Ramos (cell line): ENCODE data around the gene IFI6.
"Not testable (repeated sequence)": the region's sequence is repeated elsewhere in the genome, so short reads cannot be mapped to it uniquely, and the experiment has no call there.

Experiments
- in situ Hi-C: fragments of 300-500 bp; cut with MboI; formaldehyde crosslinking; loops from one replicate; pipeline ENCODE4 v1.14.3; 2022; ENCODE audit warnings: low sequenced_read_pairs; ENCODE audit not compliant: unreplicated experiment

Gene IFI6

DNA sequence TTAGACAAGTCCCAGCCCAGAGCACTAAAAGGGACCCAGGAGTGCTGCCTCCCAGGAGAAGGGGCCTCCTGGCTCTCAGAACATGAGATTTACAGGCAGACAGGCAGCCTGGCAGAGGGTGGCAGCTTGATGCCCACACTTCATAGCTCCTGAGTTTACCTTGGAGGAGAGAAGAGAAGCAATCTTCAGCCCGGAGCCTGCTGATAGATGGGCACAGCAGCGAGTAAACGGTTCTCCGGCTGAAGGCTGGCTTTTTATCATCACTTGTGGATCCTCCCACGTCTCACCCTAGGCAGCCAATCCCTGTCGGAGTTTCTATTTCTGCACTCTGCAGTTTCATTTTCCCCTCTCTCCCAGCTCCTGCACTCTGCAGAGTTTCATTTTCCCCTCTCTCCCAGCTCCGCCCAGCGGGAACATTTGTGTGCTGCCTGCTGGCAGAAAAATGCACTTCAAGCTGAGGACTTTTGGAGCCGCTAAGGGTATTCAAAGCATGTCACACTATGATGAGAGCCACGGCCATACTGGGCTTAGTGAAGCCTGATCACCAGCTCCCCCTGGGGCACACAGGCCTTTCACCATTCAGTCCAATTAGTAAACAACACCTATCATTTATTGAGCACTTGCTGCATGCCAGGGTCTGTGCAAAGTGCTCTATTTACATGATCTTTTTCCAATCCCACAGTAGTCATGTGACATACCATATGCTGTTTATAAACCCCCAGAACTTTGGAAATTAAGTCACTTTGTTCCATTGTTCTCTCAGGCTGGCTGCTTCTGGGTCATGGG lies at the start of gene IFI6:
IFI6 (minus strand) TSS at position 229 of the 786 bp plus-strand sequence. CDS start 2,878 bp downstream, outside the sequence.
- in situ Hi-C loops, result loop anchor here (10.0 kb wide), 1 partner anchor 283 kb away; the partner anchor contains the start of gene XKR8

DNA sequence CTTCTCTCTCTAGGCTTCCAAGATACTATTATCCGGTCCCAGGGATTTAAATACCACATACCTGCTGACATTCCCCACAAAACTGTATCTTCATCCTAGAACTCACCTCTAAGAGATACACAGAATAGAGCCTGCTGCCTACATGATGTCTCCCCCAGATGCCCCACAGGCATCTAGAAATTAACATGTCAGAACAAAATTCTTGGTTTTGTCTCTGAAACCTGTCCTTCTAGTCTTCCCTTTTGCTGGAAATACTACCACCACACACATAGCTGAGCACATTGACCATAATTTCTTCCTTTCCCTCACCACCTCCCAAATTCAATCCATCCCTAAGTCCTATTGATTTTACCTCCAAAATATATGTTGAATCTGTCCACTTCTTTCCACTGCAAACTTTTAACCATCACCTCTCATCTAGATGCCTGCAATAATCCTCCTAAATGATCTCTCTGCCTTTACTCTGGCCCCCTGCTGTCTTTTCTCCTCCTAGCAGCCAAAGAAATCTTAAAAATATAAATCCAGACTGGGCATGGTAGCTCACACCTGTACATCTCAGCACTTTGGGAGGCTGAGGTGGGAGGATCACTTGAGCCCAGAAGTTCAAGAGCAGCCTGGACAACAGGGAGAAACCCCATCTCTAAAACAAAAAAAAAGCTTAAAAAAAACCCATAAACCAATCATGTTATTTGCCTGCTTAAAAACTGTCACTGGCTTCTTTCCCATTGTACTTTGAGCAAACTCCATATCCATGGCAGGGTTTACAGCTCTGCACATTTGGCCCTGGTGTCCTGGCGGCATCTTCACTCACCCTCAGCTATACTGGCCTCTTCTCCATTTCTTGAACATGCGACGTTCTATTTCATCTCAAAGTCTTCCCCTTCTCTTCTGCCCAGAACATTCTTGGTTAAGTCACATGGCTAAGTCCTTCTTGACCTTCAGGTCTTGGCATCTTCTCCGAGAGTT lies 47.6 kb upstream of the IFI6 start:
- in situ Hi-C loops, result no loop called here

DNA sequence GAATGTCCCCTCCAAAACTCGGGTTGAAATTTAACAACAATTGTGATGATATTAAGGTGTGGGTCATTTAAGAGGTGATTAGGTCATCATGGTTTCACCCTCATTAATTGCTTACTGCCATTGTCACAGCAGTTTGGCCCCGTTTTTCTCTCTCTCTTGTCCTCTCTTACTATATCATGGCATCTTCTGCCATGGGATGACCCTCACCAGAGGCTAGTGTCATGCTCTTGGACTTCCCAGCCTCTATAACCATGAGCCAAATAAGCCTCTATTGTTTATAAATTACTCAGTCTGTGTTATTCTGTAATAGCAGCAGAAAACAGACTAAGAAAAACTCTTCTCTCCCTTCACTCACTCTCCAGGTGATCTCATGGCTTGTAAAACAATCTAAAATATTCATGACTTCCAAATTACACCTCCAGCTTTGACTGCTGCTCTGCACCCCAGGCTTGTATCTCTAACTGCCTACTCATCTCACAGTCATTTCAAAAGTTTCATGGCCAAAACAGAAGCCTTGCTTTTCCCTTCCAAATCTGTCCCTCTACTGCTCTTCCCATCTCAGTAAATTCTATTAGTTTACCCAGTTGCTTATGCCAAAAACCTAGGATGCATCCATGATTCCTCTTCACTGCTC lies 44.4 kb upstream of the IFI6 start:
- in situ Hi-C loops, result no loop called here

GRCh38 chr1:27713869-27714513 lies 42.0 kb upstream of the IFI6 start:
- in situ Hi-C loops, result no loop called here

DNA sequence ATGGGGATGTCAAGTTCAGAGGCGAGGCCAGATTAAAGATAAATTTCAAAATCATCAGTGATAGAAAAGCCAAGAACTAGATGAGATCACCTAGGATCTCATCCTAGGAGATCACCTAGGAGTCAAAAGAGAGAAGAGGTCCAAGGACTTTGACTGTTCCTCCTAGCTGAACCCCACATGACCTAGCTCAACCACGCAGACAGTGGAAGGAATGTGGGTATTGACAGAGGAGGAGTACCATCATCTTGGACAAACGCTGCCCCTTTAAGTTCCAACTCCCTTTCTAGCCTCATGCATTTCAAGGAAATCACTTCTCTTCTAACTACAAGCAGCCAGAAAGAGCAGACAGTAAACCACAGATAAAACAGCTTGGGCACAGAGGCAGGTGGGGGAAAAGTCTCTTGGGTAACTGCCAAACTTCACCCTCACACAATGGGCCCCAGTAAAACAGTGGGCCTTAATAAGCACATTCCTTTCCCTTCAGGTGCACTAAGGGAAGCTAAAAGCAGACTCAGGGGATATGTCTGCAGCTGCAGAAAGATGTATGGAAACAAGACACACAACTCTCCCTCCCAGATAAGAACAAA lies 41.2 kb upstream of the IFI6 start:
- in situ Hi-C loops, result no loop called here

DNA sequence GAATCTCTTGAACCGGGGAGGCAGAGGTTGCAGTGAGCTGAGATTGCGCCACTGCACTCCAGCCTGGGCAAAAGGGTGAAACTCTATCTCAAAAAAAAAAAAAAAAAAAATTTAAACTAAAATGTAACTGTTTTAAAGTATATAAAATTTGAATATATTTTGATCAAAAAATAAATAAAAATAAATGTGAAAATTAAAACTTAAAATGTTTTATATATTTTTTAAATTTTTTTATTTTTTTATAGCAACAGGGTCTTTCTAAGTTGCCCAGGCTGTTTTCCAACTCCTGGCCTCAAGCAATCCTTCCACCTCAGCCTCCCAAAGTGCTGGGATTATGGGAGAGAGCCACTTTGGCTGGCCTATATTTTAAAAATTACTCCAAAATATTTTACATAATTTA lies 38.6 kb upstream of the IFI6 start:
- in situ Hi-C loops, result no loop called here

DNA sequence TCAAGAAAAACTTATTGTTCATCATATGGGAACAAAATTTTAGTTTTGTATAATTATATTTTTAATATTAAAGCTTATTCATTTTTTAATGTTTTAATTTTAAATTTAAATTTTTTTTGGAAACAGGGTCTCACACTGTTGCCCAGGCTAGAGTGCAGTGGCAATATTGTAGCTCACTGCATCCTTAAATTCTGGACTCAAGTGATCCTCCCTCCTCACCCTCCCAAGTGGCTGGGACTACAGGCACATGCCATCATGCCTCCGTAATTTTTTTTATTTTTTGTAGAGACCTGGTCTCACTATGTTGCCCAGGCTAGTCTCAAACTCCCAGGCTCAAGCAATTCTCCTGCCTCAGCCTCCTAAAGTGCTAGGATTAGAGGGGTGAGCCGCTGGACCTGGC lies 33.6 kb upstream of the IFI6 start:
- in situ Hi-C loops, result no loop called here

DNA sequence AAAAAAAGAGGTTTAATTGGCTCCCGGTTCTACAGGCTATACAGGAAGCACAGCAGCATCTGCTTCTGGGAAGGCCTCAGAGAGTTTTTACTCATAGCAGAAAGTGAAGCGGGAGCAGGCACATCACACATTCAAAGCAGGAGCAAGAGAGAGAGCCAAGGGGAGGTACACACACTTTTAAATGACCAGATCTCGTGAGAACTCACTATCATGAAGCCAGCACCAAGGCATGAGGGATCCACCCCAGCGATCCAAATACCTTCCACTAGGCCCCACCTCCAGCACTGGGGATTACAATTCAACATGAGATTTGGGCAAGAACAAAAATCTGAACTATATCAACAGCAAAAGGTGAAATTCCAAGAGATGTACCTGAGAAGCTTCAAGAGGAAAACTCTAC lies 33.0 kb upstream of the IFI6 start:
- in situ Hi-C loops, result no loop called here

DNA sequence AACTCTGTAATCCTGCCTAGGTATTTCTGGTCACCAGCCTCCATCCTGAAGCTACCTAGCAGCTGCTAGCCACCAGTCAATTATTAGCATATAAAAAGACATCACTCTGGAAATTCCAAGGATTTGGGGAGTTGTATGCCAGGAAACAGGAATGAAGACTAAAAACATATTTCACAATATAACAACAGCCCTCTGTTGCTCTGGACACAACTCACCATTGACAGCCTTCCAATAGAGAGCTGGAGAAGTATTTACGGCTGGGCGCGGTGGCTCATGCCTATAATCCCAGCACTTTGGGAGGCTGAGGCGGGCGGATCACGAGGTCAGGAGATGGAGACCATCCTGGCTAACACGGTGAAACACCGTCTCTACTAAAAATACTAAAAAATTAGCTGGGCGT lies 24.8 kb upstream of the IFI6 start:
- in situ Hi-C loops, result not testable (repeated sequence)

DNA sequence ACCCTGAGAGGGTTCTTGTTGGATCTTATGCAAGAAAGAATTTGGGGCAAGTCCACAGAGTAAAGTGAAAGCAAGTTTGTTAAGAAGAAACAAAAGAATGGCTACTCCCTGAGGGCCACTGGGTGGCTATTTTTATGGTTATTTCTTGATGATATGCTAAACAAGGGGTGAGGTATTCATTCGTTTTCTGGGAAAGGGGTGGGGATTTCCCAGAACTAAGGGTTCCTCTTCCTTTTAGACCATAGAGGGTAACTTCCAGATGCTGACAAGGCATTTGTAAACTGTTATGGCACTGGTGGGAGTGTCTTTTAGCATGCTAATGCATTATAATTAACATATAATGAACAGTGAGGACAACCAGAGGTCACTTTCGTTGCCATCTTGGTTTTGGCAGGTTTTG lies 18.2 kb upstream of the IFI6 start:
- in situ Hi-C loops, result no loop called here

DNA sequence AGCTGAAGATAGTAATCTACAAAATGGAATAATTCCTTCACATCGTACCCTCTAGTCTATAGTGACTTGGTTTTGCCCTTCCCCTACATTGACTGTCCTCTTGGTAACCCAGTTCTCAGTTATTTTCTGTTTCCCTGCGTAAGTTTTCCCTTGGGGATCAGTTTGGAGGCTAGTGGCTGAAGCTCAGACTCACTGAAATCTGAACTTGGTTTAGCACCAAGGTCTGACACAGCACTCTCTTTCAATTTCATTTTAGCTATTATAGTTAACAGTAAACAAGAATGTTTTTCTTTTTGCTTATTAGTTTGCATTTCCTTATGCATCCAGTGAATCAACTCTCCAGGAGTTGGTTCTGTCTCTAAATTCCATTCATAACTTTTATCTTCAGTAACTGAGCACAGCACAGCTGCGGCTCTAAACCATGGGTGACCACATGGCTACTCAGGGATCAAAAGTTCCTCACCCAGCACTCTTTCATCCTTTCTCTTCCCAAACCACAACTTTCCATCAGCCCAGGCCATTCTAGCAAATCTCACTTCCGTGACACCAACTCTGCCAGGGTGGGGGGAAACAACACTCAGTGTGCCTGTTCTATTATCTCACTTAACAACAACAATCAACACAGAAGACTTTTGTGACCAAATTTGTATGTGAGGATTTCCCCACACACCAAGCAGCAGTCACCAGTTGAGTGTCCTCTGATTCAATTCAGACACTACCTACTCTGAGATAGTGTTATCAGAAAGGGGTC lies 17.6 kb upstream of the IFI6 start:
- in situ Hi-C loops, result no loop called here

GRCh38 chr1:27687906-27688305 lies 15.9 kb upstream of the IFI6 start:
- in situ Hi-C loops, result no loop called here

- in situ Hi-C loops, result no loop called here
Observed at GRCh38 chr1:27686223-27686990, 14.4 kb upstream of the IFI6 start.

GRCh38 chr1:27684176-27684575 lies 12.2 kb upstream of the IFI6 start:
- in situ Hi-C loops, result no loop called here

GRCh38 chr1:27682351-27682944 lies 10.5 kb upstream of the IFI6 start:
- in situ Hi-C loops, result no loop called here

DNA sequence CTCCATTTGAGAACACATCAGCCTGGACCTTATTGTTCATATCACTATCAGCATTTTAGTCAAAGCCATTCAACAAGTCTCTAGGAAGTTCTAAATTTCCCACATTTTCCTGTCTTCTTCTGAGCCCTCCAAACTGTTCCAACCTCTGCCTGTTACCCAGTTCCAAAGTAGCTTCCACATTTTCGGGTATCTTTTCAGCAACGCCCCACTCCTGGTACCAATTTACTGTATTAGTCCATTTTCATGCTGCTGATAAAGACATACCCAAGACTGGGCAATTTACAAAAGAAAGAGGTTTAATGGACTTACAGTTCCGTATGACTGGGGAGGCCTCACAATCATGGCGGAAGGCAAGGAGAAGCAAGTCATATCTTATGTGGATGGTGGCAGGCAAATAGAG lies 9.6 kb upstream of the IFI6 start:
- in situ Hi-C loops, result not testable (repeated sequence)

- in situ Hi-C loops, result not testable (repeated sequence)
Observed at GRCh38 chr1:27680225-27680791, 8.3 kb upstream of the IFI6 start.

GRCh38 chr1:27678747-27679146 lies 6.8 kb upstream of the IFI6 start:
- in situ Hi-C loops, result loop anchor here (10.0 kb wide), 1 partner anchor 276 kb away; the partner anchor contains the start of gene XKR8
